GM21360 (cell line): Measurements from ENCODE around the gene ADGRG3.
"Not testable (repeated sequence)": the region's sequence is repeated elsewhere in the genome, so short reads cannot be mapped to it uniquely, and the experiment has no call there.

Source experiments
- ATAC-seq: cut with Tn5 transposase; IDR thresholded peaks from one replicate; pipeline ENCODE4 v1.9.1; 2021; ENCODE audit warnings: mild to moderate bottlenecking, moderate library complexity; ENCODE audit not compliant: unreplicated experiment

ADGRG3 gene

DNA sequence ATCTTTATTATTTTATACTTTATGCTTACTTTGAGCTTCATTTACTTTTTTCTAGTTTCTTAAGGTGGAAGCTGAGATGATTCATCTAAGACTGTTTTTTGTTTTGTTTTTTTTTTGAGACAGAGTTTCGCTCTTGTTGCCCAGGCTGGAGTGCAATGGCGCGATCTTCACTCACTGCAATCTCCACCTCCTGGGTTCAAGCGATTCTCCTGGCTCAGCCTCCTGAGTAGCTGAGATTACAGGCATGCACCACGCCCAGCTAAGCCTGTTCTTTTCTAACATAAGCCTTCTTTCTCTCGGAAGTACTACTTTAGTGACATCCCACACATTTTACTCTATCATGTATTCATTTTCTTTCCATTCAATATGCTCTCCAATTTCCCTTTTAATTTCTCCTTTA is 44.5 kb downstream of the ADGRG3 start:
- ATAC-seq: not testable (repeated sequence)

DNA sequence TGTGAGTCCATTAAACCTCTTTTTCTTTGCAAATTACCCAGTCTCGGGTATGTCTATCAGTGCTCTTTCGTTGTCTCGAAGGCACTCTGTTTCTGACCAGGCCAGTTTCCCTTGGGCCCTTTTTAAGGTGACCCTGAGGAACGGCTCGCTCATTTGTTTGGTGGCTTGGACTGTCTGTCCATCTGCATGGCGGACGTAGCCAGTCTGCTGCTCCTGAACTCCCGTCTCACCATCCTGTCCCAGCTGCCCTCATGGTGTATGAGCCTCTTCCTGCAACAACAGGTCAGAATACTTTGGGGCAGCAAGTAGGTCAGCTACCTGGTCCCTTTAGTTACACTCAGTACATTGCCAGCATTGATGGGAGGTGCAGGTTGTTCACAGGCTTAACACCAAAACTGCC is 45.5 kb downstream of the ADGRG3 start:
- no peak for ATAC-seq

DNA sequence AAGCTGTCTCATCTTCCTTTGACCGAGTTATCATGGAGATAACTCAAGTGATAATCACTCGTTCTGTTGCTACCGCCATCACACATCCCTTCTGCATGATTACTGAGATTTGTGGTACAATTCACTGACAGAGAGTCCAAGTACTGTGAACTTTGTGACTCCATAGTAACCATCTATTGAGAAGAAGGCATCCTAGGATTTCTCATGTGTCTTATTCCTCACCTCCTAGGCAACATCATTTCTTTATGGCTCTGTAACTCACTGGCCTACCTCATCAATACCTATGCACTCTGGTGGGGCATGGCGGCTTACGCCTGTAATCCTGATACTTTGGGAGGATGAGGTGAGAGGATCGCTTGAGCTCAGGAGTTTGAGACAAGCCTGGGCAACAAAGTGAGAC is 45.9 kb downstream of the ADGRG3 start:
- ATAC-seq: no peak

DNA sequence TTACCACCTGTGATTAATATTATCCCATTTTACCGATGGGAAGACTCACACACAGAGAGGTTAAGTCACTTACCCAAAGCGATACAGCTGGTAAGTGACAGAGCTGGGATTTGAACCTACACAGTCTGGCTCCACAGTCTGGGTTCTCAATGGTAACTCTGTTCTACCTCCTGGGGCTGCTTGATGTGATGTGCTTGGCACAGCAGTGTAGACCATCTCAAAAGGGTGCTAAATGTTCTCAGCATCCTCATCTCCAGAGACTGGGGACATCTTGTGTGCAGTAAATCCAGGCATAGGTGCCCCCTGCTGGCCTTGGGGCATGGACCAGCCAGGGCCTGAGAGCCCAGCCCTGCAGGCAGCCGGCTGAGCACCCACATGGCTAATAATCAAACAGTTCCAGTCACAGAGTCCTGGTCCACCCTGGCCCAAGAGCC is 52.1 kb downstream of the ADGRG3 start:
- ATAC-seq: no peak

DNA sequence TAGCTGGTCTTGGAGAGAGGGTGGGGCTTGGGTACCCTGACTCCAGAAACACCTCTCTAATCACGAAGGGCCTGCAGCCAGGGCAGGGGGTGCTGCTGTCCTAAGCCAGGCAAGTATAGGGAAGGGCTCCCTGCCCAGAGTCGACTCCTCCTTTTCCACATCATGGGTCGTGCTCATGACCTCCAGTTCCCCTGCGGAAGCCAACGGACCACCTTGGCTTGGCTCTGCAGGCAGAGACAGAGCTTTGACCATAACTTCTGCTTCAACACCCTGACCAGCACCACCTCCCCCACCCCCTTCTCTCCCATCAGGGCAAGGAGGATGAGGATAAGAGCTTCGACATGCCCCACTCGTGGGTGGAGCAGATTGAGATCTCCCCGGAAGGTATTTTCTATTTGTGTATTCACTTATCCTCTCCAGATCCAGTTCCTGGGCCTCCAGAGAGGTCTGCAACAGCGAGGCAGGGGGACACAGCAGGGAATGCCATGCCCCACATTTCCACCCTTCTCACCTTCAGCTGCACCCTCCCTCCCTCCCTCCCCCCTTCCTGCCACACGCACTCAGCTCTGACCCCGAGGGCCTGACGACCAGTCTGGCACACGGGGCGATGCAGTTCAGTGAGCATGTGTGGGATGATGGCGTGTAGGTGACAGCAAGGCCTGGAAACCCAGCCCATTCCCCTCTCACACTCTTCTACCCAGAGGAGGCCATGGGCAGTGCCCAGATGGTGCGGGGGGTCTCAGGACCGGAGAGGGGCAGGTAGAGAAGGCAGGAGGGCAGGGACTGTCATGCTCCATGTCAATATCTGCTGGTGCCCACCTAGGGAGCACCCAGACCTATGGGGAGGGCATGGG is 53.5 kb downstream of the ADGRG3 start:
- ATAC-seq: no peak

DNA sequence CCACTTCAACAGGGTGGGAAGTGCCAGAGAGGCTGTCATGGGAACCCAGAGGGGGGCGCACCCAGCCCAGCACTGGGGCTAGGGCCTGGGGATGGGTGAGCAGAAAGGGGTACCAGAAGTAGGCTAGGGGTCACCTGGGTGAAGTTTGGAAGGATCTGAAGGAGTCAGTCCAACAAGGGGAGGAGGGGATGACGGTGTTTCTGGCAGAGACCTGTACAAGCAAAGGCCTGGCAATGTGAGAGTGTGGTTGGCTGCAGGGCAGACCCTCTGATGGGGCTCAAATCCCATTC is 54.0 kb downstream of the ADGRG3 start:
- no peak for ATAC-seq

- no peak for ATAC-seq
These were observed 54.5 kb downstream of the ADGRG3 start for GRCh38 chr16:57722651-57723050.

GRCh38 chr16:57723170-57723569 is 55.1 kb downstream of the ADGRG3 start:
- no peak for ATAC-seq

- no peak for ATAC-seq
These were observed 56.4 kb downstream of the ADGRG3 start for GRCh38 chr16:57724531-57724930.

- ATAC-seq: no peak
These were observed 57.0 kb downstream of the ADGRG3 start for GRCh38 chr16:57725151-57725550.

- no peak for ATAC-seq
These were observed 57.4 kb downstream of the ADGRG3 start for GRCh38 chr16:57725554-57725953.

DNA sequence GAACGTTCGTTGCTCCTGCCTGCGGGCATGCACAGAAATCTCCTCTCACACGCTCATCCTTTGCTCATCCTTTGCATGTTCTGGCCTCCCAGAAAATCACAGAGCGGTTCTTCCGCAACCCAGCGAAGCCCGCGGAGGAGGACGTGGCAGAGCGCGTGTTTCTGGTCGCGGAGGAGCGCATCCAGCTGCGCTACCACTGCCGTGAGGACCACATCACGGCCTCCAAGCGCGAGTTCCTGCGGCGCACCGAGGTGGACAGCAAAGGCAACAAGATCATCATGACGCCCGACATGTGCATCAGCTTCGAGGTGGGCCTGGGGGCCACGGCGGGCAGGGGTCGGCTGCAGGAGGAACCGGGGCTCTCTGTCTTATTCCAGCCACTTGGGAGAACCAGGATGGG is 57.9 kb downstream of the ADGRG3 start:
- ATAC-seq: no peak

DNA sequence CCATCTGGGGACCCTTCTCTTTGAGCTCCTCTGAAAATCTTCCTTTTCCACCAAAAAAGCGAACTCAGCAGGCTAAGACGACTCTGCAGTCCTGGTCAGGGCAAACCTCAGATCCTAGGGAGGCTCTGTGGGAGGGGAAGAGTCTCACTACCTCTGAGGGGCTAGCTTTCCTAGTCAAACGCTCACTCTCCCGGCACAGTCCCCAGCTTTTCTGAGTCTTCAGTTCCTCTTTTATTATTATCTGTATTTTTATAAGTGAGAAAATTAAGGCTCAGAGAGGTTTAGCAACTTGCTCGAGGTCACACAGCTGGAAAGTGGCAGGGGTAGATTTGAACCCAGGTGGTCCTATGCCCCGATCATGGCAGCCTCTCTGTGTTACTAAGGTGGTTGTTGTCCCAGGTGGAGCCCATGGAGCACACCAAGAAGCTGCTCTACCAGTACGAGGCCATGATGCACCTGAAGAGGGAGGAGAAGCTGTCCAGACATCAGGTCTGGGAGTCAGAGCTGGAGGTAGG is 58.4 kb downstream of the ADGRG3 start:
- no peak for ATAC-seq

DNA sequence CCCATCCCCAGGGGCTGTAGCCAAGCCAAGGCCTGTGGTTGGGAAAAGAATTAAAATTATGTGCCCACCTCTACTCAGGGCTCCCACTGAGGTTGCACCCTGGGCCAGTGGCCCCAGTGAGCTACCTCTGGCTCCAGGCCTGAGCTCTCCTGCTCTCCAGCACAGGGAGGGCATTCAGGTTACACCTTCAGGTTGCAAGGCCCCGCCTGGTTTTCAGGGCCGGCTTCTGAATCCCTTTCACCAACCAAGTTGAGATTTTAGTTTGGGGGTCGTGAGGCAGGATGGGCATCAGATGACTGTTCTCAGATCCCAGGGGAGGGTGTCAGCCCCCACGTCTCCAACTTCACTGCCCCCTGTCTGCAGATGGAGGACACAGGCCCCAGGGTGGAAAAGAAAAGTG is 59.5 kb downstream of the ADGRG3 start:
- no peak for ATAC-seq

DNA sequence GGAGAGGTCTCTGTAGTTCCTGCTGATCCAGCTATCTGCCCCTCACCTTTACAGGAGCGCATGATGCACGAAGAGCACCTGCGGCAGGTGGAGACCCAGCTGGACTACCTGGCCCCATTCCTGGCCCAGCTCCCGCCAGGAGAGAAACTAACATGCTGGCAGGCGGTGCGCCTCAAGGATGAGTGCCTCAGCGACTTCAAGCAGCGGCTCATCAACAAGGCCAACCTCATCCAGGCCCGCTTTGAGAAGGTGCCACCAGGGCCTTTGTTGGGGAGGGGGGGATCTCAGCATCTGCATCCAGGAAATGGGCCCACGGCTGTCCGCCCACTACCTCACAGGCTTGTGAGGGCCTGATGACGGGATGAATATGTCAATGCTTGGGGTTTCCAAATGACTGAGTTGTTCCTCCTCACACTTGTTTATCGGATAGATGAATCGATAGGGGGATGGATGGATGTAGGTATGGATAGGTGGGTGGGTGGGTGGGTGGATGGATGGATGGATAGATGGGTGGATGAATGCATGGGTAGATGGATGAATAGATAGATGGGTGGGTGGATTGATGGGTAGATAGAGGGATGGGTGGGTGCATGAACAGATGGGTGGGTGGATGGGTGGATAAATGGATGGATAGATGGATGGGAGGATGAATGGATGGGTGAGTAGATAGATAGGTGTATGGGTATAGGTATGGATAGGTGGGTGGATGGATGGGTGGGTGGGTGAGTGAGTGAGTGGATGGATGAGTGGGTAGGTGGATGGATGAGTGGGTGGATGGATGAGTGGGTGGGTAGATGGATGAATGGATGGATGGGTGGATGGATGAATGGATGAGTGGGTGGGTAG is 60.5 kb downstream of the ADGRG3 start:
- ATAC-seq: no peak

- no peak for ATAC-seq
These were observed 61.0 kb downstream of the ADGRG3 start for GRCh38 chr16:57729182-57729484.

DNA sequence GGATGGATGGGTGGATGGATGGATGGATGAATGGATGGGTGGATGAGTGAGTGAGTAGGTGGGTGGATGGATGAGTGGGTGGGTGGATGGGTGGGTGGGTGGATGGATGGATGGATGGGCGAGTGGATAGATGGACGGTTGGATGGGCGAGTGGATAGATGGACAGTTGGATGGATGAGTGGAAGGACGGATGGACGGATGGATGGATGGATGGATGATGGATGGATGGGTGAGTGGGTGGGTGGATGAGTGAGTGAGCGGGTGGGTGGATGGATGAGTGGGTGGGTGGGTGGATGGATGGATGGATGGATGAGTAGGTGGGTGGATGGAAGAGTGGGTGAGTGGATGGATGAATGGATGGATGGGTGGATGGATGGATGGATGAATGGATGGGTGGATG is 61.7 kb downstream of the ADGRG3 start:
- not testable (repeated sequence) for ATAC-seq

- no peak for ATAC-seq
These were observed 62.9 kb downstream of the ADGRG3 start for GRCh38 chr16:57730771-57731730.

GRCh38 chr16:57732037-57732436 is 63.9 kb downstream of the ADGRG3 start:
- no peak for ATAC-seq

- ATAC-seq: no peak
These were observed 64.6 kb downstream of the ADGRG3 start for GRCh38 chr16:57732714-57733113.

DNA sequence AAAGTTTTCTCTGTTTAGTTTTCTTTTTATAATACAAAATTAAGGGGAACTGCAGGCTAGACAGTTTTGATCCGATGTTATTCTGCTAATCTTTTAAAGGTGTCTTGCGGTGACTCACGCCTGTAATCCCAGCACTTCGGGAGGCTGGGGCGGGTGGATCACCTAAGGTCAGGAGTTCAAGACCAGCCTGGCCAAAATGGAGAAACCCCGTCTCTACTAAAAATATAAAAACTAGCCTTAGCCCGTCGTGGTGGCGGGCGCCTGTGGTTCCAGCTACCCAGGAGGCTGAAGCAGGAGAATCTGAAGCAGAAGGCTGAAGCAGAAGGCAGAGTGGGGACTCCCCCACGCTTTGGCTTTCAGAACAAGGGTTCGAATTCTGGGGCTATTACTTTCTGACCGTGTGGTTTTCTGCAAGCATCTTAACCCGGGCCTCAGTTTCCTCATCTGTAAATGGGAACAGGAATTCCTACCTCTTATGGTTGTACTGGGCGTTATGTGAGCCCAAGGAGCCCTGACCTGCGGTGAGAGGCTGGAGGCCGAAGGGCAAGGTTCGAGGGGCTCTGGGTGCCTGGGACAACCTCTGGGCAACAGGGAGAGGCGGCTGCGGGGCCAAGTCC is 66.3 kb downstream of the ADGRG3 start:
- ATAC-seq: no peak
